OCI-LY3 (cell line): ENCODE results near the gene CABP1.

Experiments used
- EZH2phosphoT487 ChIP-seq: fragments of 200-600 bp; shearing (Covaris generic); IDR thresholded peaks from 2 replicates; pipeline ENCODE4 v1.6.1; 2018; ENCODE audit warnings: antibody characterized with exemption, mixed run types, low read depth
- TF ChIP-seq, protein P1 (sequence below): fragments of 200-600, 300-600 bp; sonication (generic); IDR thresholded peaks from 2 replicates; pipeline ENCODE4 v1.5.1; 2014; ENCODE audit warnings: antibody characterized with exemption, low read length, low read depth

GRCh38 chr12:120706029-120706428 lies 65.6 kb downstream of the CABP1 start:
- TF ChIP-seq, protein P1, sequence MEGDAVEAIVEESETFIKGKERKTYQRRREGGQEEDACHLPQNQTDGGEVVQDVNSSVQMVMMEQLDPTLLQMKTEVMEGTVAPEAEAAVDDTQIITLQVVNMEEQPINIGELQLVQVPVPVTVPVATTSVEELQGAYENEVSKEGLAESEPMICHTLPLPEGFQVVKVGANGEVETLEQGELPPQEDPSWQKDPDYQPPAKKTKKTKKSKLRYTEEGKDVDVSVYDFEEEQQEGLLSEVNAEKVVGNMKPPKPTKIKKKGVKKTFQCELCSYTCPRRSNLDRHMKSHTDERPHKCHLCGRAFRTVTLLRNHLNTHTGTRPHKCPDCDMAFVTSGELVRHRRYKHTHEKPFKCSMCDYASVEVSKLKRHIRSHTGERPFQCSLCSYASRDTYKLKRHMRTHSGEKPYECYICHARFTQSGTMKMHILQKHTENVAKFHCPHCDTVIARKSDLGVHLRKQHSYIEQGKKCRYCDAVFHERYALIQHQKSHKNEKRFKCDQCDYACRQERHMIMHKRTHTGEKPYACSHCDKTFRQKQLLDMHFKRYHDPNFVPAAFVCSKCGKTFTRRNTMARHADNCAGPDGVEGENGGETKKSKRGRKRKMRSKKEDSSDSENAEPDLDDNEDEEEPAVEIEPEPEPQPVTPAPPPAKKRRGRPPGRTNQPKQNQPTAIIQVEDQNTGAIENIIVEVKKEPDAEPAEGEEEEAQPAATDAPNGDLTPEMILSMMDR: no peak
- no peak for TF ChIP-seq EZH2phosphoT487
